HepG2 (cell line): Measurements from ENCODE around the gene CEP128. TPM values are rescaled to one million over a fixed set of nuclear protein-coding genes. Genes with fewer than 3 reads are reported as not detected.

Experiments used
- ATAC-seq: fragments of 200-7000 bp; cut with Tn5 transposase; 3 replicates; pipeline ENCODE4 v1.9.1; 2020; ENCODE audit warnings: mild to moderate bottlenecking, moderate library complexity
- BruUV-seq: library from RNA; stranded (reverse); fragments of 400-500 nt; replicated peaks from 2 replicates; lab custom pipeline; 2021; lab: Mats Ljungman, UMichigan
- CTCF ChIA-PET: fragments of 300-600 bp; formaldehyde crosslinking; extraction: SDS; loops from one replicate; lab custom pipeline; 2021; ENCODE audit warnings: low total read pairs, inconsistent platforms, low intra/inter-chr PET ratio; lab: Yijun Ruan, JAX
- POLR2A ChIA-PET: fragments of 350-600 bp; sonication (Branson Sonifier 250); formaldehyde crosslinking; loops from one replicate; lab custom pipeline; 2020; ENCODE audit warnings: antibody characterized with exemption, inconsistent platforms; lab: Yijun Ruan, JAX
- DNase-seq: peaks from one replicate; pipeline ENCODE4 v3.0.0-alpha.2; 2015; ENCODE audit warnings: low spot score
- FAIRE-seq: peaks from 3 replicates; lab custom pipeline; 2011; peaks lifted over from hg19 to GRCh38; lab: Jason Lieb, UNC
- H2AFZ ChIP-seq: one replicate; pipeline ENCODE4 v1.6.1; 2011; ENCODE audit warnings: low read length, inconsistent platforms
- H3K27ac ChIP-seq: fragments of 300-600 bp; 3 replicates; pipeline ENCODE4 v1.8.0; 2011; ENCODE audit warnings: mixed run types, mild to moderate bottlenecking, mixed read lengths, low read length, inconsistent platforms; ENCODE audit not compliant: insufficient read depth; ENCODE audit errors: extremely low read length
- H3K27me3 ChIP-seq, 2 experiments: fragments of 200-600 bp in 1 of 2; 2 replicates in 1 of 2; 3 replicates in 1 of 2; pipeline versions ENCODE4 v1.6.0 to v1.8.0; 2011; ENCODE audit warnings: low read length in 2 of 2, mild to moderate bottlenecking in 2 of 2, moderate library complexity in 2 of 2, inconsistent platforms in 1 of 2; ENCODE audit not compliant: insufficient read depth in 2 of 2, control insufficient read depth in 1 of 2
- H3K36me3 ChIP-seq, 2 experiments: fragments of 200-600 bp in 1 of 2; replicated peaks in 1 of 2; 2 replicates in 1 of 2; 3 replicates in 1 of 2; pipeline versions ENCODE4 v1.5.1 to v1.8.0; 2011; ENCODE audit warnings: low read length in 2 of 2, inconsistent platforms in 1 of 2; ENCODE audit not compliant: insufficient read depth in 2 of 2, control insufficient read depth in 1 of 2
- H3K4me1 ChIP-seq: 2 replicates; pipeline ENCODE4 v1.5.1; 2012; ENCODE audit warnings: low read length, inconsistent platforms; ENCODE audit not compliant: insufficient read depth
- H3K4me2 ChIP-seq: 2 replicates; pipeline ENCODE4 v1.6.0; 2011; ENCODE audit warnings: low read depth, low read length, inconsistent platforms
- H3K4me3 ChIP-seq, 3 experiments: fragments of 200-600 bp in 1 of 3; sonication (generic), shearing (Covaris generic) in 1 of 3; replicated peaks in 1 of 3; 2 replicates each; pipeline ENCODE4 v1.5.1; 2011 to 2016; ENCODE audit warnings: low read length in 3 of 3, inconsistent platforms in 2 of 3, low read depth in 2 of 3, mild to moderate bottlenecking in 2 of 3, control low read depth in 1 of 3, mixed read lengths in 1 of 3; ENCODE audit not compliant: insufficient read depth in 1 of 3
- H3K79me2 ChIP-seq: one replicate; pipeline ENCODE4 v1.6.1; 2011; ENCODE audit warnings: low read length, inconsistent platforms; ENCODE audit not compliant: insufficient read depth
- H3K9ac ChIP-seq: 2 replicates; pipeline ENCODE4 v1.6.0; 2011; ENCODE audit warnings: mild to moderate bottlenecking, low read depth, low read length, inconsistent platforms; ENCODE audit not compliant: insufficient read depth
- H3K9me3 ChIP-seq: 2 replicates; pipeline ENCODE4 v1.5.1; 2012; ENCODE audit warnings: mild to moderate bottlenecking, low read length
- H4K20me1 ChIP-seq: 2 replicates; pipeline ENCODE4 v1.6.0; 2011; ENCODE audit warnings: inconsistent platforms, mild to moderate bottlenecking, low read length, moderate library complexity; ENCODE audit not compliant: insufficient read depth
- ELK4 ChIP-seq: sonication (generic); formaldehyde crosslinking; IDR thresholded peaks from 2 replicates; pipeline ENCODE4 v1.9.0; 2021; ENCODE audit warnings: missing genetic modification reagents, borderline replicate concordance
- KIAA2018 ChIP-seq: sonication (generic); formaldehyde crosslinking; IDR thresholded peaks from 2 replicates; pipeline ENCODE4 v1.5.0; 2020; ENCODE audit warnings: mild to moderate bottlenecking, missing genetic modification reagents, borderline replicate concordance
- REPIN1 ChIP-seq: sonication (generic); formaldehyde crosslinking; IDR thresholded peaks from 2 replicates; pipeline ENCODE4 v1.8.0; 2022; ENCODE audit warnings: missing genetic modification reagents, low read depth, mild to moderate bottlenecking, borderline replicate concordance
- SETDB1 ChIP-seq: sonication (generic); formaldehyde crosslinking; IDR thresholded peaks from 2 replicates; pipeline ENCODE4 v1.5.1; 2020; ENCODE audit warnings: missing genetic modification reagents, mild to moderate bottlenecking, borderline replicate concordance
- TBL1XR1 ChIP-seq: fragments of 150-350 bp; IDR thresholded peaks from 2 replicates; pipeline ENCODE4 v1.6.1; 2014; ENCODE audit warnings: borderline replicate concordance, low read length; ENCODE audit not compliant: partially characterized antibody
- TBX2 ChIP-seq: sonication (generic); formaldehyde crosslinking; IDR thresholded peaks from 2 replicates; pipeline ENCODE4 v1.5.0; 2020; ENCODE audit warnings: missing genetic modification reagents, mild to moderate bottlenecking, borderline replicate concordance
- UBTF ChIP-seq: sonication (generic); formaldehyde crosslinking; IDR thresholded peaks from 2 replicates; pipeline ENCODE4 v1.4.0; 2020; ENCODE audit warnings: mild to moderate bottlenecking, missing genetic modification reagents
- ZNF34 ChIP-seq: sonication (generic); formaldehyde crosslinking; IDR thresholded peaks from 2 replicates; pipeline ENCODE4 v1.4.0; 2020; ENCODE audit warnings: mild to moderate bottlenecking, missing genetic modification reagents, borderline replicate concordance
- ZNF639 ChIP-seq: conservative IDR thresholded peaks from 2 replicates; pipeline ENCODE4 v1.6.1; 2018; ENCODE audit warnings: missing genetic modification reagents
- WGBS: methylation state at CpG from one replicate; pipeline ENCODE4 v1.1.6; 2017; ENCODE audit warnings: low lambda C conversion rate; 5-methylcytosine and 5-hydroxymethylcytosine counted together
- in situ Hi-C: cut with HindIII; loops from 2 replicates; pipeline ENCODE4 v1.10.0; 2017; ENCODE audit warnings: low pct_unique_long_range_greater_than_20kb; ENCODE audit not compliant: extremely low pct_ligation_motif_present
- intact Hi-C: fragments of 100-400 bp; cut with micrococcal nuclease; formaldehyde crosslinking; loops from one replicate; pipeline ENCODE4 v1.10.0; 2022; ENCODE audit not compliant: unreplicated experiment
- polyA plus RNA-seq, 8 experiments: library from polyadenylated mRNA; depleted of rRNA in 3 of 8; stranded (reverse) in 7 of 8; unstranded in 1 of 8; fragments of >200 nt; fragmentation: Illumina TruSeq in 4 of 8; extraction: Trizol in 4 of 8; gene quantifications; 2 replicates each; pipeline versions ENCODE4 v1.2.1 to v1.2.3, GENCODE V29; 2011 to 2016; ENCODE audit warnings: low read depth in 4 of 8, missing spikeins in 1 of 8, mixed read lengths in 1 of 8; ENCODE audit not compliant: insufficient read depth in 1 of 8
- total RNA-seq, 5 experiments: library from RNA; depleted of rRNA; stranded (reverse); fragments of >200 nt; fragmentation: Illumina TruSeq; extraction: Trizol; gene quantifications; 2 replicates each; pipeline ENCODE4 v1.2.3, GENCODE V29; 2016; ENCODE audit warnings: low read depth in 1 of 5
- TF ChIP-seq, protein P1 (sequence below): sonication (generic); formaldehyde crosslinking; conservative IDR thresholded peaks from 2 replicates; pipeline ENCODE4 v1.4.0; 2020; ENCODE audit warnings: missing genetic modification reagents

CEP128 gene
- total and polyA plus RNA-seq, 2 of the 13 experiments (the other 11 are each of a cell fraction or from before 2014, with no cell fraction given), result 1.3 to 7.5 TPM

DNA sequence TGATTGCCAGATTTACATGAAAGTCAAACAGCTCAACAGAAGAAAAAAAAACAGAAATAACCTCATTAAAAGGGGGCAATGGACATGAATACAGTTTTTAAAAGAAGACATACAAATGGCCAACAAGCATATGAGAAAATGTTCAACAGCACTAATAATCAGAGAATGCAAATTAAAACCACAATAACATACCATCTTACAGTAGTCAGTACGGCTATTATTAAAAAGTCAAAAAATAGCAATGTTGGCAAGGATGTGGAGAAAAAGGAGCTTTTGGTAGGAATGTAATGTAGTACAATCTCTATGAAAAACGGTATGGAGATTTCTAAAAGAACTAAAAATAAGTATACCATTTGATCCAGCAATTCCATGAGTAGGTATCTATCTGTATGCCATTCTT lies 272.1 kb downstream of the CEP128 start:
- no peak overlapping the region for H3K4me2 ChIP-seq
- intact Hi-C loops (no loop called here), in situ Hi-C loops (no loop called here)
- no peaks in the 10 kb centered on the region for H3K9me3 ChIP-seq
- no peaks in the 10 kb centered on the region for H3K36me3 ChIP-seq
- H3K9ac ChIP-seq, result no peak overlapping the region
- BruUV-seq, result no TSS peak
- ATAC-seq (no peak), DNase-seq (no peak), FAIRE-seq (no peak)
- H3K27ac ChIP-seq, result no peak overlapping the region
- H3K79me2 ChIP-seq, result no peaks in the 10 kb centered on the region
- POLR2A ChIA-PET, result no interaction called here
- H3K4me3 ChIP-seq, result no peak overlapping the region
- CTCF ChIA-PET, result no interaction called here
- WGBS, result 57% methylated on average over 2 of the region's 2 CpGs
- H3K27me3 ChIP-seq, result no peaks in the 10 kb centered on the region
- H3K4me1 ChIP-seq, result peaks cover 8% of the 10 kb centered on the region
- H4K20me1 ChIP-seq, result no peaks in the 10 kb centered on the region
- no peak overlapping the region for H2AFZ ChIP-seq
- TF ChIP-seq KIAA2018 (CRISPR knock-in tag) (no peak), SETDB1 (CRISPR knock-in tag) (no peak), ZNF34 (no peak), ELK4 (CRISPR knock-in tag) (no peak), UBTF (no peak), ZNF639 (no peak), TBX2 (CRISPR knock-in tag) (no peak), TBL1XR1 (no peak), REPIN1 (CRISPR knock-in tag) (no peak)
- TF ChIP-seq, protein P1, sequence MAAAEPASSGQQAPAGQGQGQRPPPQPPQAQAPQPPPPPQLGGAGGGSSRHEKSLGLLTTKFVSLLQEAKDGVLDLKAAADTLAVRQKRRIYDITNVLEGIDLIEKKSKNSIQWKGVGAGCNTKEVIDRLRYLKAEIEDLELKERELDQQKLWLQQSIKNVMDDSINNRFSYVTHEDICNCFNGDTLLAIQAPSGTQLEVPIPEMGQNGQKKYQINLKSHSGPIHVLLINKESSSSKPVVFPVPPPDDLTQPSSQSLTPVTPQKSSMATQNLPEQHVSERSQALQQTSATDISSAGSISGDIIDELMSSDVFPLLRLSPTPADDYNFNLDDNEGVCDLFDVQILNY (CRISPR knock-in tag), result no peak
